AML-193 (cell line): Measurements from ENCODE around the gene DIRAS1.

Experiments used
- DNase-seq, 2 experiments: peaks; one replicate each; lab custom pipeline; 2025; lab: John Stamatoyannopoulos, UW

The DIRAS1 gene

GRCh38 chr19:2755448-2755705 lies 34.2 kb upstream of the DIRAS1 start:
- no peak for DNase-seq

- DNase-seq = no peak
Measured at GRCh38 chr19:2754659-2755447, 33.7 kb upstream of the DIRAS1 start.

GRCh38 chr19:2751438-2751830 lies 30.3 kb upstream of the DIRAS1 start:
- DNase-seq = no peak

GRCh38 chr19:2750808-2751437 lies 29.8 kb upstream of the DIRAS1 start:
- DNase-seq = peak in 1 of 2 experiments; percentile 23

GRCh38 chr19:2747349-2747748 lies 26.2 kb upstream of the DIRAS1 start:
- no peak for DNase-seq

GRCh38 chr19:2744113-2744512 lies 22.9 kb upstream of the DIRAS1 start:
- no peak for DNase-seq

- DNase-seq = no peak
Measured at GRCh38 chr19:2743099-2743498, 21.9 kb upstream of the DIRAS1 start.

GRCh38 chr19:2740314-2740656 lies 19.1 kb upstream of the DIRAS1 start:
- no peak for DNase-seq

- DNase-seq = peak; percentile 87 to 90
Measured at GRCh38 chr19:2739602-2740313, 18.6 kb upstream of the DIRAS1 start, which contains the start of gene SLC39A3. SLC39A3 (minus strand) TSS chr19:2740017; CDS start chr19:2737257, 2,760 bp downstream.

- no peak for DNase-seq
Measured at GRCh38 chr19:2736550-2737190, 15.5 kb upstream of the DIRAS1 start.

- DNase-seq = no peak
Measured at GRCh38 chr19:2735374-2735773, 14.2 kb upstream of the DIRAS1 start.

GRCh38 chr19:2734589-2735288 lies 13.6 kb upstream of the DIRAS1 start:
- DNase-seq = no peak

- DNase-seq = no peak
Measured at GRCh38 chr19:2733930-2734588, 12.9 kb upstream of the DIRAS1 start.

GRCh38 chr19:2732883-2733282 lies 11.7 kb upstream of the DIRAS1 start:
- DNase-seq = no peak

GRCh38 chr19:2732157-2732725 lies 11.1 kb upstream of the DIRAS1 start:
- DNase-seq = no peak

GRCh38 chr19:2731181-2731995 lies 10.2 kb upstream of the DIRAS1 start:
- DNase-seq = no peak

GRCh38 chr19:2729943-2730818 lies 9.0 kb upstream of the DIRAS1 start:
- DNase-seq = no peak

GRCh38 chr19:2728783-2729387 lies 7.7 kb upstream of the DIRAS1 start:
- no peak for DNase-seq

- DNase-seq = no peak
Measured at GRCh38 chr19:2727640-2727944, 6.4 kb upstream of the DIRAS1 start.
